GM18505 (cell line): Measurements from ENCODE around the gene CCL27.

Source experiments
- ATAC-seq: cut with Tn5 transposase; IDR thresholded peaks from one replicate; pipeline ENCODE4 v1.9.1; 2021; ENCODE audit not compliant: unreplicated experiment
- POLR2A ChIP-seq: IDR thresholded peaks from 4 replicates; pipeline ENCODE4 v1.6.1; 2011; ENCODE audit warnings: borderline replicate concordance; ENCODE audit not compliant: insufficient read depth, insufficient read length; ENCODE audit errors: extremely low read depth

The CCL27 gene

GRCh38 chr9:34688329-34689115, 26.1 kb upstream of the CCL27 start:
- TF ChIP-seq POLR2A: no peak
- no peak for ATAC-seq

GRCh38 chr9:34687276-34688030, 25.0 kb upstream of the CCL27 start:
- ATAC-seq: no peak
- no peak for TF ChIP-seq POLR2A

GRCh38 chr9:34686732-34687131, 24.3 kb upstream of the CCL27 start:
- ATAC-seq: no peak
- no peak for TF ChIP-seq POLR2A

- ATAC-seq: no peak
- no peak for TF ChIP-seq POLR2A
Measured at GRCh38 chr9:34686231-34686630, 23.8 kb upstream of the CCL27 start.

- no peak for TF ChIP-seq POLR2A
- no peak for ATAC-seq
Measured at GRCh38 chr9:34685591-34685990, 23.1 kb upstream of the CCL27 start.

- no peak for ATAC-seq
- TF ChIP-seq POLR2A: no peak
Measured at GRCh38 chr9:34684816-34685215, 22.4 kb upstream of the CCL27 start.

- no peak for TF ChIP-seq POLR2A
- no peak for ATAC-seq
Measured at GRCh38 chr9:34684145-34684544, 21.7 kb upstream of the CCL27 start.

- no peak for ATAC-seq
- TF ChIP-seq POLR2A: no peak
Measured at GRCh38 chr9:34675869-34676268, 13.4 kb upstream of the CCL27 start.

GRCh38 chr9:34675048-34675714, 12.7 kb upstream of the CCL27 start:
- no peak for TF ChIP-seq POLR2A
- ATAC-seq: no peak

- TF ChIP-seq POLR2A: no peak
- no peak for ATAC-seq
Measured at GRCh38 chr9:34674440-34674839, 12.0 kb upstream of the CCL27 start.

- no peak for ATAC-seq
- no peak for TF ChIP-seq POLR2A
Measured at GRCh38 chr9:34671307-34671706, 8.8 kb upstream of the CCL27 start.

- ATAC-seq: no peak
Measured at GRCh38 chr9:34669809-34670562, 7.5 kb upstream of the CCL27 start.

More at GRCh38 chr9:34669809-34670562, 7.5 kb upstream of the CCL27 start:
- TF ChIP-seq POLR2A: no peak
